GM18868 (cell line): ENCODE measurements around the gene ANKRD17.
A peak's percentile ranks its signal among the peaks of the same experiment; 100 is the strongest.
"Not testable (repeated sequence)": the region's sequence is repeated elsewhere in the genome, so short reads cannot be mapped to it uniquely, and the experiment has no call there.

Experiments used
- ATAC-seq: cut with Tn5 transposase; IDR thresholded peaks from one replicate; pipeline ENCODE4 v1.9.1; 2021; ENCODE audit warnings: mild to moderate bottlenecking, moderate library complexity; ENCODE audit not compliant: unreplicated experiment

Gene ANKRD17

GRCh38 chr4:73248821-73249220 lies 9.8 kb downstream of the ANKRD17 start:
- no peak for ATAC-seq

- ATAC-seq, result no peak
Measured at GRCh38 chr4:73248416-73248815, 10.2 kb downstream of the ANKRD17 start.

GRCh38 chr4:73247100-73247499 lies 11.5 kb downstream of the ANKRD17 start:
- no peak for ATAC-seq

- ATAC-seq, result no peak
Measured at GRCh38 chr4:73245955-73246354, 12.6 kb downstream of the ANKRD17 start.

- no peak for ATAC-seq
Measured at GRCh38 chr4:73244945-73245601, 13.5 kb downstream of the ANKRD17 start.

- no peak for ATAC-seq
Measured at GRCh38 chr4:73237044-73237443, 21.6 kb downstream of the ANKRD17 start.

GRCh38 chr4:73236151-73236550 lies 22.4 kb downstream of the ANKRD17 start:
- ATAC-seq, result no peak

GRCh38 chr4:73234712-73235111 lies 23.9 kb downstream of the ANKRD17 start:
- ATAC-seq, result no peak

GRCh38 chr4:73231518-73232487 lies 26.8 kb downstream of the ANKRD17 start:
- no peak for ATAC-seq

GRCh38 chr4:73230865-73231517 lies 27.6 kb downstream of the ANKRD17 start:
- ATAC-seq, result no peak

GRCh38 chr4:73228800-73229199 lies 29.8 kb downstream of the ANKRD17 start:
- not testable (repeated sequence) for ATAC-seq

- ATAC-seq, result no peak
Measured at GRCh38 chr4:73224886-73225285, 33.7 kb downstream of the ANKRD17 start.

GRCh38 chr4:73223258-73223650 lies 35.3 kb downstream of the ANKRD17 start:
- ATAC-seq, result peak; percentile 1

GRCh38 chr4:73222466-73223257 lies 35.9 kb downstream of the ANKRD17 start:
- peak; percentile 99 for ATAC-seq

GRCh38 chr4:73221734-73222133 lies 36.9 kb downstream of the ANKRD17 start:
- ATAC-seq, result no peak

GRCh38 chr4:73220815-73221214 lies 37.8 kb downstream of the ANKRD17 start:
- ATAC-seq, result no peak

- no peak for ATAC-seq
Measured at GRCh38 chr4:73213916-73214653, 44.5 kb downstream of the ANKRD17 start.

GRCh38 chr4:73212982-73213730 lies 45.4 kb downstream of the ANKRD17 start:
- no peak for ATAC-seq

GRCh38 chr4:73211968-73212367 lies 46.6 kb downstream of the ANKRD17 start:
- no peak for ATAC-seq
